Neural cell (in vitro differentiated cells): ENCODE results near the gene NIM1K. TPM values are rescaled to one million over a fixed set of nuclear protein-coding genes. Genes with fewer than 3 reads are reported as not detected.

Experiments used
- H2AFZ ChIP-seq: fragments of 200-600, 300-800 bp; sonication (generic), shearing (Covaris generic); 2 replicates; pipeline ENCODE4 v1.6.0; 2014; ENCODE audit warnings: low read depth, mild to moderate bottlenecking, antibody characterized with exemption, low read length, moderate library complexity
- H3F3A ChIP-seq: fragments of 200-600 bp; shearing (Covaris generic); 2 replicates; pipeline ENCODE4 v1.6.1; 2016; ENCODE audit warnings: mild to moderate bottlenecking, moderate library complexity, mixed read lengths, antibody characterized with exemption, low read length; ENCODE audit not compliant: insufficient read depth, poor library complexity, severe bottlenecking
- H3K27ac ChIP-seq: fragments of 200-600, 300-800 bp; sonication (generic), shearing (Covaris generic); 2 replicates; pipeline ENCODE4 v1.5.1; 2014; ENCODE audit warnings: mild to moderate bottlenecking, low read length, moderate library complexity
- H3K27me3 ChIP-seq: fragments of 300-800, 200-600 bp; sonication (generic), shearing (Covaris generic); 2 replicates; pipeline ENCODE4 v1.6.0; 2014; ENCODE audit warnings: mild to moderate bottlenecking, low read depth, low read length, moderate library complexity; ENCODE audit not compliant: insufficient read depth
- H3K36me3 ChIP-seq: fragments of 300-800, 200-600 bp; sonication (generic), shearing (Covaris generic); 2 replicates; pipeline ENCODE4 v1.5.1; 2014; ENCODE audit warnings: mild to moderate bottlenecking, antibody characterized with exemption, low read length, moderate library complexity; ENCODE audit not compliant: insufficient read depth
- H3K4me2 ChIP-seq: fragments of 300-800, 200-600 bp; sonication (generic), shearing (Covaris generic); 2 replicates; pipeline ENCODE4 v1.6.0; 2014; ENCODE audit warnings: mild to moderate bottlenecking, low read length
- H3K4me3 ChIP-seq: fragments of 300-800, 200-600 bp; sonication (generic), shearing (Covaris generic); 2 replicates; pipeline ENCODE4 v1.5.1; 2014; ENCODE audit warnings: mild to moderate bottlenecking, low read length, moderate library complexity
- H3K79me2 ChIP-seq: fragments of 200-600 bp; shearing (Covaris generic); replicated peaks from 2 replicates; pipeline ENCODE4 v1.6.0; 2014; ENCODE audit warnings: mild to moderate bottlenecking, low read length, moderate library complexity; ENCODE audit not compliant: insufficient read depth
- H3K9ac ChIP-seq: fragments of 300-800, 200-600 bp; sonication (generic), shearing (Covaris generic); 2 replicates; pipeline ENCODE4 v1.6.1; 2016; ENCODE audit warnings: mild to moderate bottlenecking, low read length, mixed read lengths
- H3K9me2 ChIP-seq: fragments of 200-600 bp; shearing (Covaris generic); 2 replicates; pipeline ENCODE4 v1.6.1; 2016; ENCODE audit warnings: mild to moderate bottlenecking, low read length, mixed read lengths; ENCODE audit not compliant: insufficient read depth
- H3K9me3 ChIP-seq: fragments of 200-600, 300-800 bp; sonication (generic), shearing (Covaris generic); 2 replicates; pipeline ENCODE4 v1.6.1; 2016; ENCODE audit warnings: mild to moderate bottlenecking, mixed run types, low read length, moderate library complexity, mixed read lengths
- H4K20me1 ChIP-seq: fragments of 200-600 bp; shearing (Covaris generic); 2 replicates; pipeline ENCODE4 v1.6.1; 2016; ENCODE audit warnings: mild to moderate bottlenecking, mixed run types; ENCODE audit not compliant: insufficient read depth
- CTCF ChIP-seq: fragments of 450-650 bp; IDR thresholded peaks from 2 replicates; pipeline ENCODE4 v1.5.1; 2014; ENCODE audit warnings: antibody characterized with exemption, mild to moderate bottlenecking, moderate library complexity; ENCODE audit not compliant: poor library complexity, severe bottlenecking
- EP300 ChIP-seq: fragments of 450-650 bp; conservative IDR thresholded peaks from 2 replicates; pipeline ENCODE4 v1.6.1; 2014; ENCODE audit warnings: antibody characterized with exemption, mild to moderate bottlenecking, moderate library complexity; ENCODE audit not compliant: poor library complexity, severe bottlenecking
- EZH2 ChIP-seq: fragments of 200-600, 300-800 bp; shearing (Covaris generic), sonication (generic); IDR thresholded peaks from 2 replicates; pipeline ENCODE4 v1.6.1; 2014; ENCODE audit warnings: antibody characterized with exemption, low read length, borderline replicate concordance, mild to moderate bottlenecking; ENCODE audit not compliant: insufficient read depth, poor library complexity, severe bottlenecking
- MXI1 ChIP-seq: fragments of 450-650 bp; conservative IDR thresholded peaks from 2 replicates; pipeline ENCODE4 v1.6.1; 2014; ENCODE audit warnings: antibody characterized with exemption, mild to moderate bottlenecking; ENCODE audit not compliant: poor library complexity, severe bottlenecking
- POLR2AphosphoS5 ChIP-seq: IDR thresholded peaks from 2 replicates; pipeline ENCODE4 v1.6.1; 2012
- RAD21 ChIP-seq: fragments of 450-650 bp; conservative IDR thresholded peaks from 2 replicates; pipeline ENCODE4 v1.6.1; 2014; ENCODE audit warnings: antibody characterized with exemption, mild to moderate bottlenecking, moderate library complexity
- REST ChIP-seq: IDR thresholded peaks from 2 replicates; pipeline ENCODE4 v1.6.1; 2012; ENCODE audit warnings: borderline replicate concordance
- SMC3 ChIP-seq: fragments of 450-650 bp; conservative IDR thresholded peaks from 2 replicates; pipeline ENCODE4 v1.6.1; 2014; ENCODE audit warnings: antibody characterized with exemption, mild to moderate bottlenecking, moderate library complexity; ENCODE audit not compliant: poor library complexity
- TAF1 ChIP-seq: IDR thresholded peaks from 2 replicates; pipeline ENCODE4 v1.6.1; 2012; ENCODE audit warnings: low read depth
- polyA plus RNA-seq: library from polyadenylated mRNA; depleted of rRNA; stranded (reverse); fragments of >200 nt; gene quantifications from 2 replicates; pipeline ENCODE4 v1.2.3, GENCODE V29; 2014

NIM1K gene
- polyA plus RNA-seq, 1 donor from 2014 or later, result 4.4 TPM

GRCh38 chr5:43148417-43148816 is 43.6 kb upstream of the NIM1K start:
- no peak overlapping the region for H3K4me2 ChIP-seq
- H3K9me2 ChIP-seq, result no peaks in the 10 kb centered on the region
- no peak for TF ChIP-seq EP300
- TF ChIP-seq MXI1, result no peak
- no peak for TF ChIP-seq TAF1
- no peak for TF ChIP-seq POLR2AphosphoS5
- no peak for TF ChIP-seq RAD21
- no peak for TF ChIP-seq REST
- no peak for TF ChIP-seq SMC3
- no peak for TF ChIP-seq EZH2
- TF ChIP-seq CTCF, result no peak
- H3K9ac ChIP-seq, result no peak overlapping the region
- no peaks in the 10 kb centered on the region for H4K20me1 ChIP-seq
- H2AFZ ChIP-seq, result no peak overlapping the region
- H3K27ac ChIP-seq, result no peak overlapping the region
- no peaks in the 10 kb centered on the region for H3K36me3 ChIP-seq
- H3K27me3 ChIP-seq, result no peaks in the 10 kb centered on the region
- peaks cover 15% of the 10 kb centered on the region for H3K79me2 ChIP-seq
- H3F3A ChIP-seq, result no peaks in the 10 kb centered on the region
- no peak overlapping the region for H3K4me3 ChIP-seq
- H3K9me3 ChIP-seq, result no peaks in the 10 kb centered on the region

- Histone ChIP-seq H4K20me1 (no peaks in the 10 kb centered on the region), H3K79me2 (peaks cover 15% of the 10 kb centered on the region), H3F3A (no peaks in the 10 kb centered on the region)
These were observed 42.8 kb upstream of the NIM1K start for GRCh38 chr5:43149231-43149630.

More at GRCh38 chr5:43149231-43149630, 42.8 kb upstream of the NIM1K start:
- Histone ChIP-seq H3K4me3 (no peak overlapping the region), H3K4me2 (no peak overlapping the region), H3K9me2 (no peaks in the 10 kb centered on the region), H3K9me3 (no peaks in the 10 kb centered on the region), H2AFZ (no peak overlapping the region), H3K27me3 (no peaks in the 10 kb centered on the region), H3K27ac (no peak overlapping the region), H3K36me3 (no peaks in the 10 kb centered on the region), H3K9ac (no peak overlapping the region)
- TF ChIP-seq MXI1, result no peak
- TF ChIP-seq CTCF, result no peak
- TF ChIP-seq TAF1, result no peak
- TF ChIP-seq SMC3, result no peak
- TF ChIP-seq EP300, result no peak
- no peak for TF ChIP-seq REST
- TF ChIP-seq POLR2AphosphoS5, result no peak
- no peak for TF ChIP-seq RAD21
- no peak for TF ChIP-seq EZH2
